ENCODE data around the gene JAML.

- no peak for TF ChIP-seq CTCF (IDR thresholded peaks at IDR 0.05)
- TF ChIP-seq EZH2 (IDR thresholded peaks at IDR 0.05): peak; percentile 37
Measured at GRCh38 chr11:118211006-118211405, 13.8 kb downstream of the JAML start.
